Large intestine (tissue), 3 donors: ENCODE results near the gene CARHSP1. TPM values are rescaled to one million over a fixed set of nuclear protein-coding genes. Genes with fewer than 3 reads are reported as not detected.
"Not testable (repeated sequence)": the region's sequence is repeated elsewhere in the genome, so short reads cannot be mapped to it uniquely, and the experiment has no call there.

Source experiments
- DNase-seq, 2 donors: peaks; one replicate each; pipeline versions ENCODE4 v3.0.0 to v3.0.0-alpha.2; 2013
- H3K27ac ChIP-seq: one replicate; pipeline ENCODE4 v1.5.1; 2013; ENCODE audit warnings: low read length
- H3K27me3 ChIP-seq: 2 replicates; pipeline ENCODE4 v1.6.1; 2013; ENCODE audit warnings: low read length; ENCODE audit not compliant: control insufficient read depth, insufficient read depth
- H3K36me3 ChIP-seq: 2 replicates; pipeline ENCODE4 v1.6.1; 2013; ENCODE audit warnings: low read length; ENCODE audit not compliant: control insufficient read depth, insufficient read depth
- H3K4me1 ChIP-seq: one replicate; pipeline ENCODE4 v1.6.1; 2013; ENCODE audit warnings: low read length; ENCODE audit not compliant: control insufficient read depth, insufficient read depth
- H3K4me3 ChIP-seq: one replicate; pipeline ENCODE4 v1.5.1; 2013; ENCODE audit warnings: low read length
- H3K9me3 ChIP-seq: one replicate; pipeline ENCODE4 v1.6.1; 2013; ENCODE audit warnings: mild to moderate bottlenecking, low read depth, low read length, moderate library complexity; ENCODE audit not compliant: control insufficient read depth
- WGBS: methylation state at CpG from one replicate; pipeline ENCODE4 v1.1.5; 2013; ENCODE audit warnings: low lambda C conversion rate; ENCODE audit not compliant: insufficient coverage; 5-methylcytosine and 5-hydroxymethylcytosine counted together
- polyA plus RNA-seq: library from polyadenylated mRNA; unstranded; fragments of 120-200 nt; gene quantifications from one replicate; pipeline ENCODE4 v1.2.1, GENCODE V29; 2013

The CARHSP1 gene
- polyA plus RNA-seq, 1 donor: 81.0 TPM

DNA sequence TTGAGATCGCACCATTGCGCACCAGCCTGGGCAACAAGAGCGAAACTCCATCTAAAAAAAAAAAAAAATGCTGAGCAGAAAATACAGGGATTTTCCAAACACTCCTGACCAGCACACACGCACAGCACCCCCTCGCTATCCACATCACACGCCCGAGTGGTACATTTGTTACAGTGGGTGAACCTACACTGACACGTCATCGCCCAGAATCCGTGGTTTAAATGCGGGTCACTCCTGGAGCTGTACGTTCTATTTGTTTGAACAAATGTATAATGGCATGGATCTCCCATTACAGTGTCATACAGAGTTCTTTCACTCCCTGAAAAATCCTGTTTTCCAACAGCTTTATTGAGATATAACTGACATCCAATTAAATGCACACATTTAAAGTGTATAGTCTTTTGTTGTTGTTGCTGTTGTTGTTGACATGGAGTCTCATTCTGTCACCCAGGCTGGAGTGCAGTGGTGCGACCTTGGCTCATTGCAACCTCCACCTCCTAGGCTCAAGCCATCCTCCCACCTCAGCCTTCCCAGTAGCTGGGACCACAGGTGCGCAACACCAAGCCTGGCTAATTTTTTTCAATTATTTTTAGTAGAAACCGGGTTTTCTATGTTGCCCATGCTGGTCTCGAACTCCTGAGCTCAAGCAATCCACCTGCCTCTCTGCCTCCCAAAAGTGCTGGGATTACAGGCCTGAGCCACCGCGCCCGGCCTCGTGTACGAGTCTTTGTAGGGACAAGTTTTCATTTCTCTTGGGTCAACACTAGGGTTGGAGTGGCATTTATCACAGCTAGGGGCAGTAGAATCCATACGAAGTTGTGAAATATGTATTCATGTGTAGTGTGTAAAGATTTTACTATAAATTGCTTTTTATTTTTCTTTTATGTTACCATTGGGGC lies 4.4 kb upstream of the CARHSP1 start:
- H3K36me3 ChIP-seq: no peaks in the 10 kb centered on the region
- peaks cover 3% of the 10 kb centered on the region for H3K9me3 ChIP-seq
- no peak overlapping the region for H3K27ac ChIP-seq
- peaks cover 9% of the 10 kb centered on the region for H3K4me1 ChIP-seq
- no peak for DNase-seq
- no peak overlapping the region for H3K4me3 ChIP-seq
- no peaks in the 10 kb centered on the region for H3K27me3 ChIP-seq
- WGBS: 100% methylated on average over 1 of the region's 22 CpGs

DNA sequence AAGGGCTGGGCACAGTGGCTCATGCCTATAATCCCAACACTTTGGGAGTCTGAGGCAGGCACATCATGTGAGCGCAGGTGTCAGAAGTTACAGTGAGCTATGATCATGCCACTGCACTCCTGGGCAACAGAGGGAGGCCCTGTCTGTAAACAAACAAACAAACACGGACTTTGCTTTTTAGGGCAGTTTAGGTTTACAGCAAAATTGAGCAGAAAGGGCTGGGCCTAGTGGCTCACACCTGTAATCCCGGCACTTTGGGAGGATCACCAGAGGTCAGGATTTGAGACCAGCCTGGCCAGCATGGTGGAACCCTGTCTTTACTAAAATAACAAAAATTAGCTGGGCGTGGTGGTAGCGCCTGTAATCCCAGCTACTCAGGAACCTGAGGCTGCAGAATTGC lies 3.3 kb upstream of the CARHSP1 start:
- DNase-seq: no peak
- Histone ChIP-seq H3K4me3 (no peak overlapping the region), H3K27me3 (no peaks in the 10 kb centered on the region), H3K36me3 (no peaks in the 10 kb centered on the region), H3K27ac (no peak overlapping the region), H3K4me1 (peaks cover 6% of the 10 kb centered on the region), H3K9me3 (peaks cover 3% of the 10 kb centered on the region)
- WGBS: no CpG with 5 or more reads among the region's 5 CpGs

DNA sequence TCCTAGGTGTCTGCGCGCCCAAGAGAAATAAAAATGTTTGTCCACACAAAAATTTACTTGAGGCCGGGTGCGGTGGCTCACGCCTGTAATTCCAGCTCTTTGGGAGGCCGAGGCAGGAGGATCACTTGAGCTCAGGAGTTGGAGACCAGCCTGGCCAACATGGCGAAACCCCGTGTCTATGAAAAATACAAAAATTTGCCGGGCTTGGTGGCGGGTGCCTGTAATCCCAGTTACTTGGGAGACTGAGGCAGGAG lies 1.1 kb upstream of the CARHSP1 start:
- not testable (repeated sequence) for H3K27ac ChIP-seq, H3K4me3 ChIP-seq, H3K36me3 ChIP-seq, H3K27me3 ChIP-seq, H3K9me3 ChIP-seq, DNase-seq
- no CpG with 5 or more reads among the region's 10 CpGs for WGBS
- H3K4me1 ChIP-seq: peaks cover 27% of the 10 kb centered on the region

DNA sequence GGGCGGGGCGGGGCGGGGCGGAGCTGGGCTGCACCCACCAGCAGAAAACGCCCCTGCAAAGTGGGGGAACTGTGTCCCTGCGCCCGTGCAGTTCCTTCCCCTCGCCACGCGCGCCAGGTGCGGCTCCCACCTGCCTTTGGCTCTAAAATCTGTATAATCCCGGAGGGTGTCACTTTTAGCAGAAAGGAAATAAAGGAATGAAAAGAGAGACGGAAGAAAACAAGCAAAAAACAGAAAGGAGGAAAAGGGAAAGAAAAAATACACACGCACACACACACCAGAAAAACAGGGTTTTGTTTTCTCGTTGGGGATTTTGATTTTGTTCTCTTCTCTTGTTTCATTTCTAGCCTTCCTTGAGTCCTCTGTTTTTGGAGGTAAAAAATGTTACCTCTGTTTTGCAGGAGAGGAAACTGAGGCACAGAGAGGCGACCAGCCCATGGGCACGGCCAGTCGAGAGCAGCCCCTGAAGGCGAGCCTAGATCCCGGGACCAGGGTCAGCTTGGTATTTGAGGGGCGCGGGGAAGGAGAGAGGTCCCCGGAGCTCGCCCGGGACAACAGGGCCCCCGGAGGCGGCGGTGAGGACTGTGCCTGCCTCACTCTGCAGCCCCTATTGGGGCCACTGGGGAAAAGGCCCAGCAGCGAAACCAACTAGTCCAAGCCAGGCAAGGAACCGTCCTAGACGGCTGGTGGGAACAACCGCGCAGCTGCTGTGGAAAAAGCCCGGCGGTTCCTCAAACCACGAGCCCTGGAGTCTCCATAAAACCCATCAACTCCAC lies 594 bp upstream of the CARHSP1 start:
- 0% methylated on average over 4 of the region's 37 CpGs for WGBS
- peaks cover 32% of the 10 kb centered on the region for H3K4me1 ChIP-seq
- no peak for DNase-seq

DNA sequence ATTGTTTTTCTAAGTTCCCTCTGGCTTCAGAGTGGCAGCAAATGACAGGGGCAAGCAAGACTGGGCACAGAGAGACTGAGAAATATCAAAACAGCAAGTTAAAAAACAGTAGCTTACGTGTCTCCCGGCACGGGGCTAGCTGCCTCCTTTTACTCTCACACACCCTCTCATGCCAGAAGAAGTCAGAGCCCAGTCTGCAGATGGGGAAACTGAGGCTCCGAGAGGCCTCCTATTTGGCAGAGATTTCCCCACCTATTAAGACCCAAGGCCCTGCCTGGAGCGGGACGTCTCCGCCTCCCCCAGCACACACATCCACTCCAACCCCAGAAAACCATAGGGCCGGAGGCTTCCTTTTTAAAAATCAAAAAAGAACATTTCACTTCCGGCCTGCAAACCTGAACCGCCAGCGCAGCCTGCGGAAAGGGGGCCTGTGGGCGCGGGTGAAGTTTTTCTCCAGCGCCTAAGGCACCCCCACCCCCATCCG lies 832 bp downstream of the CARHSP1 start:
- DNase-seq: peak in 1 of 2 donors; percentile 62
- H3K4me3 ChIP-seq: peak overlapping the region; percentile 93
- WGBS: no CpG with 5 or more reads among the region's 16 CpGs
- H3K27ac ChIP-seq: peak overlapping the region; percentile 93
- H3K4me1 ChIP-seq: peaks cover 46% of the 10 kb centered on the region
- H3K36me3 ChIP-seq: peaks cover 4% of the 10 kb centered on the region
- no peaks in the 10 kb centered on the region for H3K27me3 ChIP-seq
- peaks cover 3% of the 10 kb centered on the region for H3K9me3 ChIP-seq

More for the DNA sequence above, 594 bp upstream of the CARHSP1 start:
- Histone ChIP-seq H3K27me3 (no peaks in the 10 kb centered on the region), H3K4me3 (peak overlapping the region; percentile 41), H3K9me3 (peaks cover 3% of the 10 kb centered on the region), H3K27ac (peak overlapping the region; percentile 59), H3K36me3 (peaks cover 4% of the 10 kb centered on the region)

DNA sequence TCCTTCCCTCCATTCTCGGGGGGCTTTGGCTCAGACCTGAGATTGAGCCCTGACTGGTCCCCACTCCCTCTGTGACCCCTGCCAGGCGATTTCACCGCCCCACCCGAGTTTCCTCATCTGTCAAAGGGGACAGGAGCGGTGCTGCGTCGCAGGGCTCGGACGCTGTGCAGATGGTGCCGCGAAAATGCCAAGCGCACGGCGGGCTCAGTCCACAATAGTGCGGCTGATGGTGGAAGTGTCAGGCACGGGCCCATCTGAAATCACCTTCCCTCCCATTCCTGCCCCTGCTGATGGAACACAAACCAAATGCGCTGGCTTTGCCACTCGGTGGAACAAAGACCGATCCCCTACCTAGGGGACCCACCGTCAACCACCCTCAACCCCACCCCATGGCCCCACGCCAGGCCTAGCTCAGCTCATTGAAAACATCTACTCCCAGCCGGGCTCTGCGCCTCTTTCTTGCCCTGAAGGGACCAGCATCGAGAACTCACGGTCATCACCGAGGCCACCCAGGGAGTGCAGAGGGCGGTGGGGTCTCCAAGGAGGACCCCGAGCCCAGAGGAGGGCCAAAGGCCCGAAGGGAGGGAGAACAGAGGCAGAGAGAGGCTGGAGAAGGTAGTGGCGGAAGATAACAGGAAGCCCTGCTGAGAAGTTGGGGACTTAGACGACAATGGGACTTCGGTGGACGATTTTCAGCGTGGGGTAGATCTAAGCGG lies 1.4 kb downstream of the CARHSP1 start:
- Histone ChIP-seq H3K4me1 (peaks cover 52% of the 10 kb centered on the region), H3K27ac (peak overlapping the region; percentile 93), H3K4me3 (peak overlapping the region; percentile 93), H3K36me3 (peaks cover 6% of the 10 kb centered on the region), H3K27me3 (no peaks in the 10 kb centered on the region), H3K9me3 (peaks cover 3% of the 10 kb centered on the region)
- no CpG with 5 or more reads among the region's 35 CpGs for WGBS
- DNase-seq: peak in 1 of 2 donors; percentile 69

DNA sequence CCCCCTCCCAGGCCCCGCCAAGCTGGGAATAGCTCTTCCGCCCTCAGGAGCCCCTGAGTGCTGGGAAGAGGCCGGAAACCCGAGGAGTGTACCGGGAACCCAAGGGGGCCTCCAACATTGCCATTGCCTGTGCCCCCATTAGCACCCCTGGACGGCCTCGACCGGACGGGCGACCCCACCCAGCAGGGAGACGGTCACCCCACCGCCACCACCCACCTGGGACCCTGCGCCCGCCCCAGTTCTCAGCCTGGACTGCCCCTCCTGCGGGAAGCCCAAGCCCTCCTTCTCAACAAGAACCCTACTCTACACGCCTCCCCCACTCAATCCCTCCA lies 2.0 kb downstream of the CARHSP1 start:
- H3K27ac ChIP-seq: peak overlapping the region; percentile 93
- H3K36me3 ChIP-seq: peaks cover 6% of the 10 kb centered on the region
- WGBS: no CpG with 5 or more reads among the region's 16 CpGs
- peaks cover 57% of the 10 kb centered on the region for H3K4me1 ChIP-seq
- H3K4me3 ChIP-seq: peak overlapping the region; percentile 93
- peaks cover 3% of the 10 kb centered on the region for H3K9me3 ChIP-seq
- no peak for DNase-seq
- no peaks in the 10 kb centered on the region for H3K27me3 ChIP-seq

DNA sequence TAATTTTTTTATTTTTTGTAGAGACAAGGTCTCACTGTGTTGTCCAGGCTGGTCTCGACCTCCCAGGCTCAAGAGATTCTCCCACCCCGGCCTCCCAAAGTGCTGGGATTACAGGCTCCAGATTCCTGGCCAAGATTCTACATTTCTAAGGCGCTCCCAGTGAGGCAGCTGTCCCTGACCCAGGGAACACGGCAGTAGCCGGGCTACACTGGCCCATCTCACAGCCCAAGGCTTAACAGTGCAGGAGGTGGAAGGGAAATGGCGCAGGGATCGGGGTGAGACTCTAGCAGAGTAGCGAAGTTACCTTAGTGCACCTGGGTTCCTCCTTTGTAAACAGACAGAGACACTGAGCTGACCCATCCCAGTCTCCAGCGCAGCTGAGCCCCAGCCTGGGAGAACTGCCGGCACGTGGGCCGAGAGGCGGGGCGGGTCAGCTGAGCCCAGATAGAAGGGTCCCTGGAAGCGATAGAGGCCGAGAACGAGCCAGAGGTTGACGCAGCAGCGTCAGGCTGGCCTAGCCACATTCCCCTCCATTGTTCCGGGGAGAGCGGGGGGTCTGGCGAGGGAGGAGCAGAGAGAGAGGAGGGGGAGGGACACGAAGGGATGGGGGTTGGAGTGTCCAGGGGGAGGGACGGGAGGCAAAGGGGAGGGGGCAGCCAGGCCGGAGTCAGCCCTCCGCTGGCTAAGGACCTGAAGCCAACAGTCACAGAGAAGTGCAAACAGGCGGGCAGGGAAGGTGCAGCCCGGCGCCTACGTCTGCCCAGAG lies 2.5 kb downstream of the CARHSP1 start:
- Histone ChIP-seq H3K36me3 (peaks cover 6% of the 10 kb centered on the region), H3K27ac (peak overlapping the region; percentile 93), H3K27me3 (no peaks in the 10 kb centered on the region), H3K4me1 (peaks cover 63% of the 10 kb centered on the region), H3K9me3 (peaks cover 3% of the 10 kb centered on the region), H3K4me3 (peak overlapping the region; percentile 93)
- peak; percentile 70 to 81 for DNase-seq
- no CpG with 5 or more reads among the region's 30 CpGs for whole genome bisulfite sequencing

DNA sequence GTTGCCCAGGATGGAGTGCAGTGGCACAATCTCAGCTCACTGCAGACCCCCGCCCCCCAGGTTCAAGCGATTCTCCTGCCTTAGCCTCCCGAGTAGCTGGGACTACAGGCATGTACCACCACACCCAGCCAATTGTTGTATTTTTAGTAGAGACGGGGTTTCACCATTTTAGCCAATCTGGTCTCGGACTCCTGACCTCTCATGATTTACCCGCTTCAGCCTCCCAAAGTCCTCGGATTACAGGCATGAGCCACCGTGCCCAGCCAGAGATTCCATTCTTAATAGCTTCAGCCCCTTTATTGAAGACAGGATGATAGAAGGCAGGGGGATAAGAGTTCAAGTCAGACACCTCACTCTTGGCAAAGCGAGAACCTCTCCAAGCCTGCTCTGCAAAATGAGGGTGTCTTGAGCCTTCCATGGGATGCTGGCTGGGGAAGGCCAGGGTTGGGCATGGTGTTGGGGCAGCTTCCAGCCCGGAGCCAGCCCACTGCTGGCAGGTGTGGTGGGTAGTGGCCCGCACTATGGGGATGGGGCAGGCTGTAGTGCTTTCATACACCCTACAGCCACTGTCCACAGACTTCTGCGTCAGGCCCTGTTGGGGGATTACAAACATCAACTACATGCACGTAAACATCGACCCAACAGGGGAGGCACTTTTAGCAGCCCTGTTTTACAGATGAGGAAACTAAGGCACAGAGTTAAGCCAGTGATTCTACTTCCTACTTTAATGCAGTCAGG lies 3.5 kb downstream of the CARHSP1 start:
- DNase-seq: no peak
- no CpG with 5 or more reads among the region's 14 CpGs for WGBS
- H3K27ac ChIP-seq: no peak overlapping the region
- no peak overlapping the region for H3K4me3 ChIP-seq
- peaks cover 3% of the 10 kb centered on the region for H3K9me3 ChIP-seq
- H3K27me3 ChIP-seq: no peaks in the 10 kb centered on the region
- peaks cover 66% of the 10 kb centered on the region for H3K4me1 ChIP-seq
- H3K36me3 ChIP-seq: peaks cover 7% of the 10 kb centered on the region
